ENCODE data around the gene SNX9. TPM values are rescaled to one million over a fixed set of nuclear protein-coding genes. Genes with fewer than 3 reads are reported as not detected.
A peak's percentile ranks its signal among the peaks of the same experiment; 100 is the strongest.

The SNX9 gene
- 10 to 100 TPM in 6 of 8 experiments, 1 to 10 TPM in 2; 8.5 to 32.0 (median 13.7) TPM for total RNA-seq

DNA sequence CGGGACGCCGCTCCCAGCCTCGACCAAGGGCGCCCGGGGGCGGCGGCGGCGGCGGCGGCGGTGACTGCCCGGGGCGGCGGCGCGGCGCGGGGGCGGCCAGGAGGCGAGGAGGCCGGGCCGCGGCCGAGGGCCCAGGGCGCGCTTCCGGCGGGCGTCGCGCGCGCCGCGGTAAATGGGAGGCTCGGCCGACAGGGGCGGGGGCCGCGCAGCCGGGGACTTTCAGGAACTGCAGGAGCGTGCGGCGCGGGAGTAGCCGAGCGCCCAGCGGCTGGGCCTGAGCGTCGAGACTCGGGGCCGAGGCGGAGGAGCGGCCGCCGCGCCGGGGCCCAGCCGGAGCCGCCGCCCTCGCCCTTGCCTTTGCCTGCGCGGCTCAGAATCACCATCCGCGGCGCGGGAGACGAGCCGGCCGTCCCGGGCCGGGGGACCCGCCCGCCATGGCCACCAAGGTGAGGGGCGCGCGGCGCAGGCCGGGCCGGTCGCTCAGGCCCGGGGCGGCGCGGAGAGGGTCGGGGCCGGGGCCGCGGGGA, at the start of gene SNX9:
SNX9 (plus strand) TSS at position 246 of the 527 bp plus-strand sequence; CDS start at position 435, 189 bp downstream.
- no CpG with 5 or more reads among the region's 92 CpGs for WGBS, 10 experiments
- peak; percentile 75 to 92 (median 84) for ATAC-seq (replicated peaks in 6 of 8)
- H3K4me3 ChIP-seq: peak within 1 kb of the TSS; percentile 58 to 92 (median 66)
- peak within 1 kb of the TSS; percentile 62 to 89 for H3K27ac ChIP-seq
- peaks cover 4 to 11% of the 10 kb centered on the region in 2 donors for H3K4me1 ChIP-seq (replicated peaks in 1 of 2)
- in situ Hi-C loops (cut with MboI; ENCODE audit: low pct_unique_long_range_greater_than_20kb in 2 of 9, low sequenced_read_pairs in 9 of 9, unreplicated experiment in 9 of 9): no loop called here

DNA sequence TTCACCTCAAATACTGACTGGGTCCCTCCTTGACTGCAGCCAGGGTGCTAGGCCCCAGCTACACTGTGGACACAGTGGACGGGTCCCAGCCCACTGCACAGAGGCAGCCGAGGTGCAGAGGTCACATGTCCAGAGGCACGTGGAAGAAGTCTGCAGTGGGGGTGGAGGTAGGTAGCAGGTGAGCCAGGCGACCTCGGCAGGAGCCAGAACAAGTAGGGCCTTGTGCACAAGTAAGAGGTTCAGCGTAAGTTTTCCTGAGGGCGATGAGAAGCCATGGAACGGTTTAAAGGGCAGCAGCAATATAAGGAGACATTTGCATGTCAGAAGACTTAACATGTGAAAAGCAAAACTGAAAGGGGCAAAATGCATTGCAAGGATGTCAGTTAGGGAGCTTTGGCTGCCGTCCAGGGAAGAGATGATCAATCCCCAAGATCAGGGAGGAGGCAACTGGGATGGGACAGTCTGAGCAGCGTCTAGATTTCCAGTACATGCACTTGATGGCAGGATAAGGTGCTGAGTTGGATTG, 49.7 kb upstream of the SNX9 start:
- WGBS, 10 experiments: 27 to 81% (median 48%) methylated on average over 1 to 7 of the region's 10 CpGs; no CpG with 5 or more reads in 1 of the 10 experiments
- H3K4me1 ChIP-seq (replicated peaks in 1 of 2): peaks cover 3 to 14% of the 10 kb centered on the region in 2 donors
- ATAC-seq (replicated peaks in 6 of 8): peak in 3 of 8 experiments; percentile 24 to 30 (median 27)

GRCh38 chr6:157774153-157775135, 48.6 kb upstream of the SNX9 start:
- in situ Hi-C loops (cut with MboI; ENCODE audit: low pct_unique_long_range_greater_than_20kb in 2 of 9, low sequenced_read_pairs in 9 of 9, unreplicated experiment in 9 of 9): loop anchor here in 1 of 9 experiments (25.0 kb wide), 1 partner anchor 313 kb away; no protein-coding TSS in a partner anchor

More for the DNA sequence above, 49.7 kb upstream of the SNX9 start:
- Histone ChIP-seq H3K27ac (no peak overlapping the region), H3K4me3 (no peak overlapping the region)
- in situ Hi-C loops (cut with MboI; ENCODE audit: low pct_unique_long_range_greater_than_20kb in 2 of 9, low sequenced_read_pairs in 9 of 9, unreplicated experiment in 9 of 9): loop anchor here in 1 of 9 experiments (25.0 kb wide), 1 partner anchor 314 kb away; no protein-coding TSS in a partner anchor

GRCh38 chr6:157775376-157775775, 47.7 kb upstream of the SNX9 start:
- Histone ChIP-seq H3K4me1 (replicated peaks in 1 of 2) (peaks cover 3 to 14% of the 10 kb centered on the region in 2 donors), H3K4me3 (no peak overlapping the region), H3K27ac (no peak overlapping the region)
- in situ Hi-C loops (cut with MboI; ENCODE audit: low pct_unique_long_range_greater_than_20kb in 2 of 9, low sequenced_read_pairs in 9 of 9, unreplicated experiment in 9 of 9): no loop called here
- WGBS, 10 experiments: 80 to 100% (median 82%) methylated on average over 1 to 3 of the region's 3 CpGs; no CpG with 5 or more reads in 5 of the 10 experiments
- ATAC-seq (replicated peaks in 6 of 8): no peak

More at GRCh38 chr6:157774153-157775135, 48.6 kb upstream of the SNX9 start:
- Histone ChIP-seq H3K4me3 (no peak overlapping the region), H3K27ac (no peak overlapping the region), H3K4me1 (replicated peaks in 1 of 2) (peaks cover 3 to 14% of the 10 kb centered on the region in 2 donors)
- no peak for ATAC-seq (replicated peaks in 6 of 8)
- WGBS, 10 experiments: 0 to 79% (median 72%) methylated on average over 1 to 9 of the region's 17 CpGs; no CpG with 5 or more reads in 6 of the 10 experiments

GRCh38 chr6:157777344-157777743, 45.7 kb upstream of the SNX9 start:
- Histone ChIP-seq H3K4me1 (replicated peaks in 1 of 2) (peaks cover 3 to 14% of the 10 kb centered on the region in 2 donors), H3K4me3 (no peak overlapping the region), H3K27ac (no peak overlapping the region)
- in situ Hi-C loops (cut with MboI; ENCODE audit: low pct_unique_long_range_greater_than_20kb in 2 of 9, low sequenced_read_pairs in 9 of 9, unreplicated experiment in 9 of 9): no loop called here
- no peak for ATAC-seq (replicated peaks in 6 of 8)
- 40 to 100% (median 86%) methylated on average over 2 to 3 of the region's 4 CpGs for WGBS, 10 experiments

DNA sequence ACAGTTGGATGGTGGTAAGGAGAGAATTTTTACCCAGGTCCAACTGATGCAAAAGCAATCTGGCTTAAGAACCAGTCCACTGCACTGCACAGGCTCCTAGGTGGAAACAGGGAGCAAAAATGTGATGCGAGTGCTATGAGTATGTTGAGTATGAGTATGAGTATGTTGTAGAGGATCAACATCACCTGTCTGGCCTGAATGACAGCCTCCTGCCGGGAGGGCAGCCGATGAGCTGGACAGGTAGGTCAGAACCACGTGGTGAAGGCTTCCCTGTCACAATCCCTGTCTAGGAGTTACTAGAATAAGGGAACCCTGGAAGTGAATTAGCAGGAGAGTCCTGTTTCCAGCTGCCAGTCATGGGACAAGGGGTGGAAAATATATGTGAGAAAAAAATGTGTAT, 44.3 kb upstream of the SNX9 start:
- peaks cover 0 to 1% of the 10 kb centered on the region in 2 donors for H3K4me1 ChIP-seq (replicated peaks in 1 of 2)
- in situ Hi-C loops (cut with MboI; ENCODE audit: low pct_unique_long_range_greater_than_20kb in 2 of 9, low sequenced_read_pairs in 9 of 9, unreplicated experiment in 9 of 9): no loop called here
- no peak for ATAC-seq (replicated peaks in 6 of 8)
- H3K4me3 ChIP-seq: no peak overlapping the region
- H3K27ac ChIP-seq: no peak overlapping the region
- 70 to 93% (median 80%) methylated on average over 1 to 4 of the region's 4 CpGs; no CpG with 5 or more reads in 6 of the 10 experiments for WGBS, 10 experiments

DNA sequence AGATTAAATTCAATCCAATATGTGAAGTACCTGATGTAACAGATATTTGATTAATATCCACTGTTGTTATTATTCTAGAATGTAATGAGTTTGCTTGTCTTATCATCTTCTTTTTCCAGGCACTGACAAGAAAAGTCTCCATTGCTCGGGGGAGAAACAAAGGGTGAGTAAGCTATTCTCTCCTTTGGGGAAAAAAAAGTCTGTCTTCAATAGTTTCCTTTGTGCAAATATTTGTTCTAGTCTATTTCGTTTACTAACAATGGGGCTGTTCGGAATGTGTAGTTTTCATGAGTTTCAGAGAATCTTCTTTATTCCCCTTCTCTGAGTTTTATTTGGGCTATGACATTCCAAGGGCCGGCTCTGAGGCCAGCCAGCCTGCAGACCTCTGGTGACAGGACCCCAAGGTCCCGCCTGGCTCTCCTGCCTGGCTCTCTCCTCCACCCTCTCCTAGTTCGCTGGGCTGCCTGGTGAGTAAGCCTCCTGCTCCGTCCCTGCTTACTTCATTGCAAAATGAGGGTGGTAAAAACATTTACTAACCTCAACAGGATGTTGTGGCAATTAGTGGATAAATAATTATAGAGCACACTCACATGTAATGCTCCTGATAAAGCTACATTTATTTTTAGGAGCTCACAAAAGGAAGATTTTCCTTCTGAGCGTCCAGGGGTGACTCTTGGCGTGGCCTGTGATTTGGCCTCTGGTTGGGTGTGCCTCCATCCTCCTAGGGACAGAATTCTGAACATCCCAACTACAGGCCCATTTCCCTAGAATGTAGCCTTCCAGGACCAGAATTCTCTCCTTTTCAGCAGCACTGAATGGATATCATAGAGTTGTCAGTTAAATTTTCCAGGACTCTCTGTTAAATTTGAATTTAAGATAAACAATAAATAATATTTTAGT, 43.1 kb upstream of the SNX9 start:
- no peak overlapping the region for H3K27ac ChIP-seq
- ATAC-seq (replicated peaks in 6 of 8): peak in 1 of 8 experiments; percentile 60
- 39 to 94% (median 67%) methylated on average over 2 to 8 of the region's 9 CpGs; no CpG with 5 or more reads in 1 of the 10 experiments for WGBS, 10 experiments
- no peak overlapping the region for H3K4me3 ChIP-seq
- in situ Hi-C loops (cut with MboI; ENCODE audit: low pct_unique_long_range_greater_than_20kb in 2 of 9, low sequenced_read_pairs in 9 of 9, unreplicated experiment in 9 of 9): no loop called here
- H3K4me1 ChIP-seq (replicated peaks in 1 of 2): no peaks in the 10 kb centered on the region

DNA sequence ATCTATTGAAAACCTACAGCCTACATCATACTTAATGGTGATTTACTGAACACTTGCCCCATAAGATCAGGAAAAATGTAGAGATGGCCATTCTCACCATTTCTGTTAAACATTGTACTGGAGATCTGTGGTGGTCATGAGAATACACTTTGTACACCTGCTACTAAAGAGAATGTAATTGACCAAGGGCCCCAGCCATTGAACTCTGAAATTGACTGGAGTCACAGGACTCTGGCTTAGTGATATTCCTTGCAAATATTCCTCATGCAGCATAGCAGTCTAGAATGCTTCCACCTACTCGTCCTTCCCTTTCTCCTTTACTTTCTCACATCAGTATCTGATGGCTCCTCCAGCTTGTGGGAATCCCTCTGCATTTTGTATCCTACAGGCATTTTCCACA, 37.4 kb upstream of the SNX9 start:
- no peaks in the 10 kb centered on the region for H3K4me1 ChIP-seq (replicated peaks in 1 of 2)
- no peak for ATAC-seq (replicated peaks in 6 of 8)
- in situ Hi-C loops (cut with MboI; ENCODE audit: low pct_unique_long_range_greater_than_20kb in 2 of 9, low sequenced_read_pairs in 9 of 9, unreplicated experiment in 9 of 9): no loop called here
- H3K4me3 ChIP-seq: no peak overlapping the region
- 43 to 100% (median 75%) methylated on average over 1 of the region's 1 CpG; no CpG with 5 or more reads in 5 of the 10 experiments for WGBS, 10 experiments
- H3K27ac ChIP-seq: no peak overlapping the region

DNA sequence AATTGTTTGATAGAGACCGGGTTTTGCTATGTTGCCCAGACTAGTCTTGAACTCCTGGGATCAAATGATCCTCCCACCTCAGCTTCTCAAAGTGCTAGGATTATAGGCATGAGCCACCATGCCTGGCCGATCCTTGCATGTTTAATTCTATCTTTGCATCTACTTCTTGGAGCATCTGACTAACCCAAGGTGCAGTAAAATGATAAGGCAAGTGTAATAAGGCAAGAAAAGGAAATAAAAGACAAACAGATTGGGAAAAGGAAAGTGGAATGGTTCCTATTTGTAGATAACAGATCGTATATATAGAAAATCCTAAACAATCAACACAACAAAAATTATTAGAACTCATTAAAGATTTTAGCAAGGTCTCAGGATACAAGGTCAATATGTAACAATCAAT, 36.8 kb upstream of the SNX9 start:
- Histone ChIP-seq H3K4me1 (replicated peaks in 1 of 2) (no peaks in the 10 kb centered on the region), H3K27ac (no peak overlapping the region), H3K4me3 (no peak overlapping the region)
- ATAC-seq (replicated peaks in 6 of 8): no peak
- WGBS, 10 experiments: 56 to 100% (median 88%) methylated on average over 1 to 3 of the region's 3 CpGs; no CpG with 5 or more reads in 1 of the 10 experiments
- in situ Hi-C loops (cut with MboI; ENCODE audit: low pct_unique_long_range_greater_than_20kb in 2 of 9, low sequenced_read_pairs in 9 of 9, unreplicated experiment in 9 of 9): no loop called here

DNA sequence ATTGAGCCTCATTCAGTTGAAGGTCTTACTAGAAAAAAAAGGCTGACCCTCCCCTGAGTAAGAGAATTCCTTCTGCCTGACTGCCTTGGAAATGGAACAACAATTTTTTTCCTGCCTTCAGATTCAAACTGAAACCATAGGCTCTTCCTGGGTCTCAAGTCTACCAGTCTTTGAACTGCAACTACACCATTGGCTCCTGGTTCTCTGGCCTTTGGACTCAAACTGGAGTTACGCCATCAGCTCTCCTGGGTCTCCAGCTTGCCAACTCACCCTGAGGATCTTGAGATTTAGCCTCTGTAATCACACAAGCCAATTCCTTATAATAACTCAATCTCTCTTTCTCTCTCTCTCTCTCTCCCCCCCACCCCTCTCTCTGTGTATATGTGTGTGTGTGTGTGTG, 36.0 kb upstream of the SNX9 start:
- in situ Hi-C loops (cut with MboI; ENCODE audit: low pct_unique_long_range_greater_than_20kb in 2 of 9, low sequenced_read_pairs in 9 of 9, unreplicated experiment in 9 of 9): no loop called here
- Histone ChIP-seq H3K27ac (no peak overlapping the region), H3K4me1 (replicated peaks in 1 of 2) (no peaks in the 10 kb centered on the region), H3K4me3 (no peak overlapping the region)
- no peak for ATAC-seq (replicated peaks in 6 of 8)
- 89 to 100% methylated on average over 1 of the region's 1 CpG; no CpG with 5 or more reads in 8 of the 10 experiments for WGBS, 10 experiments

DNA sequence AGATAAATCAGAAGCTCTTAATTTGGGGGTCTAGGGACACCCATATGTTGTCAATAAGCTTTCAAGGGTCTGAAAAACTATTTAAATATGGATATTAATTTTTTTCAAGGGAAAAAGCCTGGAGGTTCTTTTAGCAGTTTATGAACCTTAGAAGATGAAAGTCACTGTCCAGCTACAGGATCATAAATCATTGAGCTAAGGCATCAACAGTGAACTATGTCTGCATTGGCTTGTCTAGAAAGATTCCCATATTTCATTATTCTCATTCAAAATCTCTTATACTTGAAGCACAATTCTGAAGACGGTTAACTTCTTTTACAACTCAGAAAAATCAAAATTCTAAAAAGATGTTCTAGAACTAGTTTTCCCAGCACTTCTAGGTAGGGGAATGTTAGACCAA, 34.9 kb upstream of the SNX9 start:
- no peak for ATAC-seq (replicated peaks in 6 of 8)
- in situ Hi-C loops (cut with MboI; ENCODE audit: low pct_unique_long_range_greater_than_20kb in 2 of 9, low sequenced_read_pairs in 9 of 9, unreplicated experiment in 9 of 9): no loop called here

GRCh38 chr6:157789297-157789696, 33.7 kb upstream of the SNX9 start:
- in situ Hi-C loops (cut with MboI; ENCODE audit: low pct_unique_long_range_greater_than_20kb in 2 of 9, low sequenced_read_pairs in 9 of 9, unreplicated experiment in 9 of 9): no loop called here
- Histone ChIP-seq H3K4me3 (no peak overlapping the region), H3K27ac (no peak overlapping the region), H3K4me1 (replicated peaks in 1 of 2) (no peaks in the 10 kb centered on the region)
- 73 to 100% (median 97%) methylated on average over 1 to 3 of the region's 3 CpGs; no CpG with 5 or more reads in 2 of the 10 experiments for WGBS, 10 experiments
- ATAC-seq (replicated peaks in 6 of 8): no peak

More for the DNA sequence above, 34.9 kb upstream of the SNX9 start:
- no peak overlapping the region for H3K4me3 ChIP-seq
- 50 to 100% (median 91%) methylated on average over 1 of the region's 1 CpG for WGBS, 10 experiments
- no peaks in the 10 kb centered on the region for H3K4me1 ChIP-seq (replicated peaks in 1 of 2)
- no peak overlapping the region for H3K27ac ChIP-seq
